ENCODE measurements around the gene AFF3. TPM values are rescaled to one million over a fixed set of nuclear protein-coding genes. Genes with fewer than 3 reads are reported as not detected.
"Not testable (repeated sequence)": the region's sequence is repeated elsewhere in the genome, so short reads cannot be mapped to it uniquely, and the experiment has no call there.

AFF3 gene
- total RNA-seq, 2 experiments from 2014 or later, result 2.6 to 2.9 TPM

DNA sequence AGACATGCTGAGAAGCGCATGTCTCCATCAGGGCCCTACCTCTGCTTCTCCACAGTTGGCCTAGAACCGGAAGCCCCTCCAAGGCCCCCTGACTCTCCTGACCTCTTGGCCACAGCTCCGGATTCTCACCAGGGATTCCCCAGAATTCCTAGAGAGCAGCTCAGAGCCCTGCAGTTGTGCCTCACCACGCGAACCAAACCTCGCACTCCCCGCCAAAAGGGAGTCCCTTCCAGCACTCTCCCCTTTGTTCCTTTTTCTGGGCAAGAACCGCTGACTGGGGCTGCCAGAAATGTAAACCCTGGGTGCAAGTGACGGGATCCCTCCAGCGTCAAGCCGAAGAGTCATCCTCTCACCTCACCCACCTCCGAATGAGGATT, 36.7 kb downstream of the AFF3 start:
- Mint-ChIP-seq H3K4me3 (peak overlapping the region; percentile 65), H3K27me3 (peaks cover 34% of the 10 kb centered on the region), H3K36me3 (no peaks in the 10 kb centered on the region), H3K27ac (no peak overlapping the region), H3K9me3 (no peaks in the 10 kb centered on the region), H3K4me1 (peaks cover 3% of the 10 kb centered on the region)
- no peak for DNase-seq

DNA sequence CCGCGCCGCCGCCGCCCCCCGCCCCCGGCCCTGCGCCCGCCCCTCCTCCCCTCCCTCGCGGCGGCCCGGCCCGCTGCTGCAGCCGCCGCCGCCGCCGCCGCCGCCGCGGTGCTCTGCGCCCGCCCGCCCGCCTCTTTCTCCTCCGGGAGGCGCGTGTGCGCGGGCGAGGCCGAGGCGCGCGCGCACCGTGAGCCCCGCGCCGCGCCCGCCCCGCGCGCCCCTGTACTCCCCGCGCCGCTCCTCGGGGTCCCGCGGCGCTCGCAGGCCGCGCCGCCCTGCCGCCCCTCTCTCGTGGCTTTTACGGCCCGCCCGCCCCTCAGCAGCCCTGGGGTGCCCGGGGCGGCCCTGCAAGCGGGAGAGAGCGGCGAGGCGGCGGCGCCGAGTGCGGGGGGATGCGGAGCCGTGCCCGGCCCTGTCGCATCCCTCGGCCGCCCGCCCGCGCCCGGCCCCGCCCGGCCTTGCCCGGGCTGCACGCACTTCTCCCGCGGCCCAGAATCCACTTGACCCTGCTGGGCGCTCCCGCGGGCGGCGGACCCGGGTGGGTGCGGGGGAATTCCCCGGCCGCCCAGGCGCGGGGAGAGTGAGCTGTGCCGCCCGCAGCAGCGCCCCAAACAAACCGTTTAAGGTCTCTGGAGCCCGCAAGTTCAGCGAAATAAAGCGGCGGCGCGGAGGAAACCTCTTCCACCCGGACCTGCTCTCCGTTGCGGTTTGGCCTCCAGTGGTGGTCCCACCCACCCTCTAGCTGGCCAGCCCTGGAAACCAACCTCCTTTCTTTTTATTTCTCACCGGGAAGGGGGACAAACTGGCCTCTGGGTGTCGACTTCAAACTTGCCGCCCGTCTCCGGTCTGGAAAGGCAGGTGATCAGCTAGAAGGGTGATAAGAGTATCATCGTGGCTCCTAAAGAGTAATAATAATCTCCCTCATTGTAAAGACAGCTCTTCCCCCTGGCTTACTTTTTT, 37.4 kb downstream of the AFF3 start:
- Mint-ChIP-seq H3K27ac (no peak overlapping the region), H3K9me3 (no peaks in the 10 kb centered on the region), H3K4me3 (peak overlapping the region; percentile 65), H3K27me3 (peaks cover 34% of the 10 kb centered on the region), H3K36me3 (no peaks in the 10 kb centered on the region), H3K4me1 (peaks cover 4% of the 10 kb centered on the region)
- DNase-seq, result peak; percentile 26

DNA sequence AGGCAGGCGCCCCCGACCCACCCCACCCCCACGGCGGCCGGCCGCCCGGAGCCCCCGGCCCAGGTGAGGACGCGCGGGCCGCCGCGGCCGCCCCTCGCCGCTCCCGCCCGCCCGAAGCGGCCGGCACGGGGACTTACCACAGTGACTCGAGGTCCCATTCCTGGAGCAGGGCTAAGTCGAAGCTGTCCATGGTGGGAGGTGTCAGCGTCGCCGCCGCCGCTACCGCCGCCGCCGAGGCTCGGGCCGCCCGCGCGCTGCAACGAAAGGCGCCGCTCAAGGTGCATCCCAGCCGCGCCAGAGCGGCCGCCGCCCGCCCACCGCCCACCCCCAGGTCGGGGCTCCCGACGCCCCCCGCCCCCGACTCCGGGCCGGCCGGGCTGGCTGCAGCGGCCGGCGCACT, 38.1 kb downstream of the AFF3 start:
- not testable (repeated sequence) for H3K9me3 Mint-ChIP-seq, H3K27ac Mint-ChIP-seq, H3K4me3 Mint-ChIP-seq, H3K36me3 Mint-ChIP-seq, H3K4me1 Mint-ChIP-seq
- peaks cover 34% of the 10 kb centered on the region for H3K27me3 Mint-ChIP-seq
- peak; percentile 4 for DNase-seq

DNA sequence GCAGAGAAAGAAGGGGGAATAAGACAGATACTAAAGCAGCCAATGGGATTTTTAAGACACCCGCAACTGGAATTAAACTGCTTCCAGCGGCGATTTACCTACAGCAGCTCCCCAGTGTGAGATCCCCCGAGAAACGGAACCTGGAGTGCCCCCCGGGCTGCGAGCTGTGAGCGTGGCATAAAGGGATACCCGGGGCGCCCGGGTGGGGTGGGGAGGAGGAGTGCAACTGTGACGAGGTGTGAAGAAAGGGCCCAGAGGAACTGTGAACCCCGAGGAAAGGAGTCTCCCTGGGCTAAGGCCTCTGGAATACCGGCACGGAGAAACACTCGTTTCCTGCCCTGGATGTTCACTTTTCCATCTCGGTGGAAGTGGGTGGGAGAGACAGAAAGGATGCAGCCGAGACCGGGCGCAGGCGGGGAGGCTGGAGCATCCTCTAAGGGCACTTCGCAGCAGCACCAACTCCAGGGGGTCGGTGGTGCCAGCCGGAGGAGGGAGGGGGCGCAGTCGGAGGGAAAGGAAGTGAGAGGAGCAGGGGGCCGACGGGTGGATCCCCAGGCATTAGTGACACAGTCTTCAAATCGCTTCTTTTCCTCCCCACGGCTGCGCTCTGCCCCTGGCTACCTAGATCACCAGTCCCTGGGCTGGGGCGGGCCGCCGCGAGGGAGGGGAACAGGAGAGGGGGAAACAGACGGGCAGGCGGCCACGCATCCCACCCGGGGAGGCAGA, 38.7 kb downstream of the AFF3 start:
- not testable (repeated sequence) for H3K36me3 Mint-ChIP-seq, H3K4me3 Mint-ChIP-seq, H3K27ac Mint-ChIP-seq, H3K9me3 Mint-ChIP-seq, H3K4me1 Mint-ChIP-seq, DNase-seq
- peaks cover 34% of the 10 kb centered on the region for H3K27me3 Mint-ChIP-seq

DNA sequence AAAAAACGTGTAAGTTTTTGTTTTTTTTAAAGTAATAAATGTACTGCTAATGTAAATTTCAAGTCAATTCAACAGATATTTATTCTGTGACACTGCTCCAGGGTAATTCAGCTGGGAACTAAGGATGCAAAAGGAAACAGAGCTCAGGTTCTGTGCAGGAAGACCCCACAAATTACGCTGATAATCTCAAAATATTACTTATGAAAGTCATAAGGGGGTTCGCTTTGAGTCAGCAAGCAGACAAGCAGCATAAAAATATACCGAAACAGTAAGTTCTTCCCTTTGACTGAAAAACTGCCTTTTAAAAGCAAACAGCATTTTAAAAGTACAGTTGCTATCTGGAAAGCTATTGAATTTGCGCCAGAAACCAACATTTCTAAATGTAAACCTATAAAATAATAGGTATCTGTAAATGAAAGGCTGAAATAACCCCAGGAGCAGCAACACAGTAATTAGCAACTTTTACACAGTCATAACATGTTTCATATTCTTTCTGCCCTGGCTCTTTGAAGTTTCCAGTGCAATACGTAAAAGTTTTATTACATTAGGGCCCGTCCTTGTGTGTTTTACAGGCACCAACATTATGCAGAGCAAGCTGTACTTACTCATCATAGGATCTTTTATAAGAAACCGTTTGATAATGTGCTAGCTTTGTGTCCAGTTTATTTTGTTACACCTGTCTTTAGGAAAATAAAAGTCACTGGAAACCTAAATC, 39.8 kb downstream of the AFF3 start:
- H3K27ac Mint-ChIP-seq, DNase-seq, H3K36me3 Mint-ChIP-seq, H3K9me3 Mint-ChIP-seq, H3K4me1 Mint-ChIP-seq, H3K4me3 Mint-ChIP-seq: not testable (repeated sequence)
- H3K27me3 Mint-ChIP-seq, result peaks cover 25% of the 10 kb centered on the region

DNA sequence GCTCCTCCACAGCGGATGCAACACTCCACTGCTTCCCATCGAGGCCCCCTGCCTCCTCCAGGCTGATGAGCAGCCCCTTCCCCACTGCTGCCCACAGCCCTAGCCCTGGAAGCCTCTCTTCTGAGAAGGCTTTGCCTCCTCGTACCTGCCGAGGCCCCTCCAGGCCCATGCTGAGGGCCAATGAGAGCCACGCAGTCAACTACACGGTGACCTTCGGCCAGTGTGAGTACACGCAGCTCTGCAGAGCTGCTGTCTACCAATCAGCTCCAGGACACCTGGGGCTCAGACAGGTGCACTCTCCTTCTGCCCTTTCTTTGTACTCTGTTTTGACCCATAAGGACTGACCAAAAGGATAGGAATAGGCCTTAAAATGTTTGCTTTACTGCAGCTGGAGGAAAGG, 43.5 kb downstream of the AFF3 start:
- not testable (repeated sequence) for H3K36me3 Mint-ChIP-seq, H3K9me3 Mint-ChIP-seq, H3K27me3 Mint-ChIP-seq, H3K4me1 Mint-ChIP-seq, H3K27ac Mint-ChIP-seq, H3K4me3 Mint-ChIP-seq, DNase-seq

DNA sequence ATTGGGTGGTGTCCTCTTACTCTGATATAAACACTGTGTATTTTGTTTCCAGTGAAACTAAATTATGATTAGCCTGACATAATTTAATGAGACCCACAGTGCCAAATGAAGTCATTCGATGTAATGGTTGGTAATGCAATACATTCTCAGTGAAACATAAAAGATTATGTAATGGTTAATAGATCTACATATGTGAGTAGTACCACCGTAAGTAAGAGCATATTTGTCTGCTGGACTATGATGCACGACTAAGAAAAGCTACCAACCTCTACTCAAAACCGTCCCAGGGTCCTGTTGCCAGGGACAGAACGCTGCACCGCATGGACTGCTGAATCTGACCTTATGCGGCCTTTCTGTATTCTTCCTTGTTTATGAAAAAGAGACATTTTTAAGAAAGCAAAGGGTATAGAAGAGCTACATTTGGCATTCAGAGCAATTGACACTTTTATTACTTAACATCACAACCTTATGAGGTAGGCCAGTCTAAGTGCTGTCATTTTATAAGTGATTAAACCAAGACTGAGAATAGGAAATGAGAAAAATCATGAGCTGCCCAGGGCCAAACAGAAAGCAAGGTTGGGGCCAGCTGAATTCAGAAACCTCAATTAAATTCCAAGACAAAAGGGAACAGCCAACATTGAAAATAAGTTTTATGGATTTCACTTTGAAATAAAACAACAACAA, 44.6 kb downstream of the AFF3 start:
- not testable (repeated sequence) for H3K36me3 Mint-ChIP-seq, H3K27me3 Mint-ChIP-seq, H3K9me3 Mint-ChIP-seq, H3K4me1 Mint-ChIP-seq, H3K4me3 Mint-ChIP-seq, DNase-seq, H3K27ac Mint-ChIP-seq

DNA sequence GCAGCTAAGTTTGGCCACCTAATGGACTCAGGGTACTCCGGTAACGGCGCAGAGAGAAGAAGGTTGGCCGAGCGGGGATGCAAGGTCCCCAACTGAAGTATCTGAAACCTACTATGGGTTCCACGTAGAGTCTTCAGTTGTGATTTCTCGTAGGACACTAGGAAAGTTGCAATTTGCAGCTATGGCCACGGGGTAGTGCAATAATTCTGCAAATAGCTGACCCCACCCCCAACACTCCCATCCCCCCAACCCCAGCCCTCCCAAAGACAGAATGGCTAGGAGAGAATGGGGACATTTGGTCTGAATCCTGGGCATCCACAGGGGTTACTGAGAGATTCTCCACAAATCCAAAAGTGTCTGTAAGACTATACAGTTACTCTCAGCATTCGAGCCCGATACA, 46.5 kb downstream of the AFF3 start:
- H3K27me3 Mint-ChIP-seq, H3K9me3 Mint-ChIP-seq, H3K4me3 Mint-ChIP-seq, H3K36me3 Mint-ChIP-seq, H3K27ac Mint-ChIP-seq, H3K4me1 Mint-ChIP-seq, DNase-seq: not testable (repeated sequence)

DNA sequence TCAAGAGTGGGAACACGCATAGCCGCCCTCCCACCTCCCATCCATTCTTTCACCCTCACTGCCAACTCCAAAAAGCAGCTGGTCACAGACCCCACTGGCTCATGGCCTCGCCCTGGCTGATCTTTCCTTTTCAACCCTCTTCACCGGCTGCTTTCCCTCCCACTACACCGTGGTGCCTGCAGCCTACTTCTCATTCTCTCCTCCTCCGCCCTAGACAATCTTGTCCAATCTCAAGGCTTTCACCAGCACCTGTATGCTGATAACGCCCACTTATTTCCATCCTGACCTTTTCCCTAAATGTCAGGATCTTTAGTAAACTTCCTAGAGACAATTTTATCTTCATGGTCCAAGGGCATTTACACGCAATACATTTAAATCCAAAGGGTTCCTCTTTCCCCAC, 50.6 kb downstream of the AFF3 start:
- H3K4me1 Mint-ChIP-seq, DNase-seq, H3K27ac Mint-ChIP-seq, H3K36me3 Mint-ChIP-seq, H3K4me3 Mint-ChIP-seq, H3K27me3 Mint-ChIP-seq, H3K9me3 Mint-ChIP-seq: not testable (repeated sequence)

DNA sequence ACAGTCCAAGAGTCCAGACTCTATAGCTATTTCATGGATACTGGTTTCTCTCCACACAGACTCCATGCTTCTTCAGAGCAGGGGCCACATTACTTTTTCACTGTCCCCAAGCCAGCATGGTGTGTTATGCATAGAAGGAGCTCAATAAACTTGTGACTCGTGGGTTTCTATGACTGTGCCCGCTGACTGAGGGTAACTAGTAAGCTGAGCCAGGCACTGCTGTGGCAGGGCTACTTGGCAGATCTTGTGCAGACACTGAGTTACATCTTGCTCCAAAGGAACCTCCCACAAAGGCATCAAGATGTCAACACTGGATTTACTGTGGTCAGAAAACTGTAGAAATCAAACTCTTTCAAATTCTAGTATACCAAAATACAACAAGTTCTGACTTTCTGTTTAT, 56.6 kb downstream of the AFF3 start:
- not testable (repeated sequence) for H3K4me1 Mint-ChIP-seq, H3K27me3 Mint-ChIP-seq, H3K4me3 Mint-ChIP-seq, H3K36me3 Mint-ChIP-seq, DNase-seq, H3K27ac Mint-ChIP-seq, H3K9me3 Mint-ChIP-seq

DNA sequence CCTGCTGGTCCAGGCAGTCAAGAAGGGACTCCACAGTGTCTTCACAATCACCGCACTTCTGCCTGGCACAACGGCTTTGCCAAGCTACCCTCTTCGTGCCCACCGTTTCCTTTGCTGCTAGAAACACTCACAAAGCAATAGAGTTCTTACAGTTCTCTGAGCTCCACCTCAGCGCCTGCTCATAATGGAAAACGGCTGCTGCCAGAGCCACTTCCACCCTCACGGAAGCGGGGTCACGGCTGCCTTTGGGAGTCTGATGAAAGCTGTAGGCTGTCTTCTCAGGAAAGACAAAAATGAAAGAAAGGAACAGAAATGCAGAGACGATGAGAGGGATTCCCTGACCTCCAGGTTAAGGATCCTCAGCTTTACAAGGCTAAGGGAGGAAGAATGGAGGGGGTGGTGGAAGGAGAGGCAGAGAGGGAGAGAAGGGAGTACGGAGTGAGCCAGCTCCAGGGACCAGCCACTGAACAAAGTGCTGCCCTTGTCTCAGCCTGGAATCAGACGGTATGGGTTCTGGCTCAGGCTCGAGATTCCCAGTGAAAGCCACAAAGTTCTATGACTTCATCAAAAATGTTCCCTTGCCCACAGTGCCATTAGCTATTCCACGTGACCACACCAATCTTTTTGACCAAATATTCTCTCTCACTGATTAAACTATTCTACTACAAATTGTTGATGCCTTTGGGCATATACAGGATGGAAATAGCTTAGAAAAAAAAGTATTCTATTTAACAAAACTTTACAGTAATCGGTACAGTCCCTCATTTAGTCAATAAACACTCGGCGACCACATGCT, 58.8 kb downstream of the AFF3 start:
- H3K4me1 Mint-ChIP-seq, H3K9me3 Mint-ChIP-seq, H3K27ac Mint-ChIP-seq, DNase-seq, H3K36me3 Mint-ChIP-seq, H3K27me3 Mint-ChIP-seq, H3K4me3 Mint-ChIP-seq: not testable (repeated sequence)

DNA sequence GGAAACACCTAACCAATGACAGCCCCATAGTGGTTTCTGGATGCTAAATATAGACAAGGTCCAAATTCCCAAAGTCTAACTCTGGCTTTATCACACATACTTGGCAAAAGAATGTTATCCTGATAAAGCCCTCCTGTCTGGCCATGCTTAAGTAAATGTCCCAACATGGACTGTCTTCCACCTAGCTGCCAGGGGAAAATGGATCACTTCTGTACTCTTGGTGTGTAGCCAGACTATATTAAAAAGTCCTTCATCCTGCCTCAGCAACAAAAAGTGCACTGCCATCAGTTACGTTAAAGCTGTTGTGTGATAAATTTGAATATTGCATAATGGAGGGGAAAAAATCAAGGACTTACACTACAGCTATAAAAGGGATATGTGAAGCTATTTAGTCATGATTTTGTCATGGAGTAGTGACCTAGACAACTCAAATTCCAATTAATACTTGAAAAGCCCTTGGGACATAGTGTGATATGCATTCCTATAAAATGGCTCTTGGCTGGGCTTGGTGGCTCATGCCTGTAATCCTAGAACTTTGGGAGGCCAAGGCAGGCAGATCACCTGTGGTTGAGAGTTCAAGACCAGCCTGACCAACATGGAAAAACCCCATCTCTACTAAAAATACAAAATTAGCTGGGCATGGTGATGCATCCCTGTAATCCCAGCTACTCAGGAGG, 60.0 kb downstream of the AFF3 start:
- not testable (repeated sequence) for H3K9me3 Mint-ChIP-seq, H3K4me3 Mint-ChIP-seq, H3K27ac Mint-ChIP-seq, H3K27me3 Mint-ChIP-seq, H3K4me1 Mint-ChIP-seq, H3K36me3 Mint-ChIP-seq, DNase-seq

DNA sequence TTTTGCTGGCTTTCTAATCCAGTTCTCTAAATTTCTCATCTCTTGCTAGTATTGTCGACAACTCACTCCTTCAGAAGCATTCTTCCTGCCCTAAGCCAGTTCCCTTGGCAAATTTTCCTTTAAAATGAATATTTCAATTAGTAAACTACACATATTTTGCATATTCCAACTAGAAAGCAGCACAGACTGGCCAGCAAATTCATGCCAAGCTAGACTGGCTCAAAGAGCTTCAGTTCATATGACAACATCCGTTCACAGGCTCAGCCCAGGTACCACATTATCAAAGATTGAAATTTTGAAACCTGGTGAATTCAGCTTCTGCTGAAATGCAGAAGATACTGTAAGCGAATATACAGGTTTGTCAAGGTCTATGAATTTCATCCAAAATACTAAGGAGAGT, 64.5 kb downstream of the AFF3 start:
- no peak overlapping the region for H3K27ac Mint-ChIP-seq
- no peak overlapping the region for H3K4me3 Mint-ChIP-seq
- no peaks in the 10 kb centered on the region for H3K9me3 Mint-ChIP-seq
- no peak for DNase-seq
- no peaks in the 10 kb centered on the region for H3K36me3 Mint-ChIP-seq
- no peaks in the 10 kb centered on the region for H3K4me1 Mint-ChIP-seq
- H3K27me3 Mint-ChIP-seq, result peaks cover 9% of the 10 kb centered on the region

DNA sequence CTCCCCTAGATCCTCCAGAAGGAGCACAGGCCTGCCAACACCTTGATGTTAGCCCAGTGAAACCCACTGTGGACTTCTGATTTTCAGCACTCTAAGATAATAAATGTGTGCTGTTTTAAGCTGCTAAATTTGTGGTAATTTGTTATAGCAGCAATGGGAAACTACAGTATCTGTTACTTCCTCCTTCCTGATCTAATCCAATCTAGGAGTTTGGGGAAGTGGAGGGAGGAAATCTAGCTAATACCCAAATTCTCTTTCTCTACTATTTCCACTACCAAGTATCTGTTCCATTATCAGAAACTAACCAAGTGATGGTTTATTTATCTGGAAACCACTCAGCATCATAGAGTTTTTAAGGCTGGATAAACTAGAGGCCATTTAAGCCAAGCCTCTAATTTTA, 64.9 kb downstream of the AFF3 start:
- Mint-ChIP-seq H3K27ac (no peak overlapping the region), H3K4me3 (no peak overlapping the region), H3K9me3 (no peaks in the 10 kb centered on the region), H3K4me1 (no peaks in the 10 kb centered on the region), H3K27me3 (peaks cover 14% of the 10 kb centered on the region), H3K36me3 (no peaks in the 10 kb centered on the region)
- no peak for DNase-seq

Measured in activated naive CD8-positive, alpha-beta T cell treated with anti-CD3 and anti-CD28 coated beads for 36 hours (primary cell).